Mammary epithelial cell (primary cell): ENCODE data around the gene CHRM4.

Experiments used
- EZH2 ChIP-seq: IDR thresholded peaks from 2 replicates; pipeline ENCODE4 v1.6.1; 2012; ENCODE audit warnings: low read length, inconsistent platforms, borderline replicate concordance
- TF ChIP-seq, protein P1 (sequence below), 2 donors: IDR thresholded peaks in 1 of 2; conservative IDR thresholded peaks in 1 of 2; 2 replicates each; pipeline ENCODE4 v1.5.1; 2011 to 2012; ENCODE audit warnings: inconsistent platforms in 2 of 2, low read length in 2 of 2, mild to moderate bottlenecking in 2 of 2, control low read depth in 1 of 2, low read depth in 1 of 2; ENCODE audit not compliant: insufficient read depth in 1 of 2; ENCODE audit errors: extremely low read depth in 1 of 2

DNA sequence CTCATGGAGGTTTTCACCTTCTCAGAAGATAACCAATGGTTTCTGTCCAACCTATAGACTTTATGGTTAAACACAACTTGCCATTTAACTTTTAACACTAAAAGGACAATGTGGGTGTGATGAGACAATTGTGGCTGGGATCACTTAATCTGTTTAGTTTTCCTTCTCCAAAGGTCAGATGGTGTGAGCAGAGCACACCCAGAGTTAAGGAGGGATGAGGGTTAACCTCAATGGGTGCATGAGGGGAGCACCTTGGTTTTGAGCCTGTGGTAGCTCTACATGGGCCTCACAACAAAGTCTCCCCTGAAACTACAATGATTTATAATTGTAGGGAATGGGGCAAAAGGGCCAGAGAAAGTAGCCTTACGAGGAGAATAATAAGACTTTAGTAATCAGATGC lies 28.9 kb upstream of the CHRM4 start:
- no peak for TF ChIP-seq EZH2
- TF ChIP-seq, protein P1, sequence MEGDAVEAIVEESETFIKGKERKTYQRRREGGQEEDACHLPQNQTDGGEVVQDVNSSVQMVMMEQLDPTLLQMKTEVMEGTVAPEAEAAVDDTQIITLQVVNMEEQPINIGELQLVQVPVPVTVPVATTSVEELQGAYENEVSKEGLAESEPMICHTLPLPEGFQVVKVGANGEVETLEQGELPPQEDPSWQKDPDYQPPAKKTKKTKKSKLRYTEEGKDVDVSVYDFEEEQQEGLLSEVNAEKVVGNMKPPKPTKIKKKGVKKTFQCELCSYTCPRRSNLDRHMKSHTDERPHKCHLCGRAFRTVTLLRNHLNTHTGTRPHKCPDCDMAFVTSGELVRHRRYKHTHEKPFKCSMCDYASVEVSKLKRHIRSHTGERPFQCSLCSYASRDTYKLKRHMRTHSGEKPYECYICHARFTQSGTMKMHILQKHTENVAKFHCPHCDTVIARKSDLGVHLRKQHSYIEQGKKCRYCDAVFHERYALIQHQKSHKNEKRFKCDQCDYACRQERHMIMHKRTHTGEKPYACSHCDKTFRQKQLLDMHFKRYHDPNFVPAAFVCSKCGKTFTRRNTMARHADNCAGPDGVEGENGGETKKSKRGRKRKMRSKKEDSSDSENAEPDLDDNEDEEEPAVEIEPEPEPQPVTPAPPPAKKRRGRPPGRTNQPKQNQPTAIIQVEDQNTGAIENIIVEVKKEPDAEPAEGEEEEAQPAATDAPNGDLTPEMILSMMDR (conservative IDR thresholded peaks at IDR 0.05 in 1 of 2, IDR thresholded peaks at IDR 0.05 in 1 of 2; ENCODE audit: extremely low read depth in 1 of 2, insufficient read depth in 1 of 2, low read depth in 1 of 2, low read length in 2 of 2), result no peak
